Measurements from ENCODE around the gene EIF4H. TPM values are rescaled to one million over a fixed set of nuclear protein-coding genes. Genes with fewer than 3 reads are reported as not detected.

EIF4H gene
- total RNA-seq, 4 donors from 2014 or later: 175 to 250 (median 213) TPM

DNA sequence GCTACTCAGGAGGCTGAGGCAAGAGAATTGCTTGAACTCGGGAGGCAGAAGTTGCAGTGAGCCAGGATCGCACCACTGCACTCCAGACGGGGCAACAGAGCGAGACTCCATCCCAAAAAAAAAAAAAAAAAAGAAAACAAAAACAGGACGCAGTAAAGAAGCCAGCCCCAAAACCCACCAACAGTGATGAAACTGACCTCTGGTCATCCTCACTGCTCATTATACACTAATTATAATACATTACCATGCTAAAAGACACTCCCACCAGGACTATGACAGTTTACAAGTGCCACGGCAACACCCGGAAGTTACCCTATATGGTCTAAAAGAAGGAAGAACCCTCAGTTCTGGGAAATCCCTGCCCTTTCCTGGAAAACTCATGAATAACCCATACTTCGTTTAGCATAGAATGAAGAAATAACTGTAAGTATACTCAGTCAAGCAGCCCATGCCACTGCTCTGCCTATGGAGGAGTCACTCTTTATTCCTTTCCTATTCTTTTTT is 40.0 kb upstream of the EIF4H start:
- TF ChIP-seq, protein P1, sequence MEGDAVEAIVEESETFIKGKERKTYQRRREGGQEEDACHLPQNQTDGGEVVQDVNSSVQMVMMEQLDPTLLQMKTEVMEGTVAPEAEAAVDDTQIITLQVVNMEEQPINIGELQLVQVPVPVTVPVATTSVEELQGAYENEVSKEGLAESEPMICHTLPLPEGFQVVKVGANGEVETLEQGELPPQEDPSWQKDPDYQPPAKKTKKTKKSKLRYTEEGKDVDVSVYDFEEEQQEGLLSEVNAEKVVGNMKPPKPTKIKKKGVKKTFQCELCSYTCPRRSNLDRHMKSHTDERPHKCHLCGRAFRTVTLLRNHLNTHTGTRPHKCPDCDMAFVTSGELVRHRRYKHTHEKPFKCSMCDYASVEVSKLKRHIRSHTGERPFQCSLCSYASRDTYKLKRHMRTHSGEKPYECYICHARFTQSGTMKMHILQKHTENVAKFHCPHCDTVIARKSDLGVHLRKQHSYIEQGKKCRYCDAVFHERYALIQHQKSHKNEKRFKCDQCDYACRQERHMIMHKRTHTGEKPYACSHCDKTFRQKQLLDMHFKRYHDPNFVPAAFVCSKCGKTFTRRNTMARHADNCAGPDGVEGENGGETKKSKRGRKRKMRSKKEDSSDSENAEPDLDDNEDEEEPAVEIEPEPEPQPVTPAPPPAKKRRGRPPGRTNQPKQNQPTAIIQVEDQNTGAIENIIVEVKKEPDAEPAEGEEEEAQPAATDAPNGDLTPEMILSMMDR (IDR thresholded peaks at IDR 0.05): no peak
- TF ChIP-seq POLR2AphosphoS5 (IDR thresholded peaks at IDR 0.05): no peak
- no peak for TF ChIP-seq EP300 (IDR thresholded peaks at IDR 0.05; ENCODE audit: low read depth)
- TF ChIP-seq POLR2A (IDR thresholded peaks at IDR 0.05): no peak
- Histone ChIP-seq H3K36me3 (no peaks in the 10 kb centered on the region), H3K9me3 (no peaks in the 10 kb centered on the region), H3K27ac (no peak overlapping the region), H3K4me3 (no peak overlapping the region), H3K4me1 (peaks cover 0 to 10% (median 0%) of the 10 kb centered on the region in 4 donors), H3K27me3 (no peaks in the 10 kb centered on the region)
- intact Hi-C loops (cut with DNase I; ENCODE audit: low total_unique reads): no loop called here
- whole genome bisulfite sequencing, 2 donors (ENCODE audit: low coverage in 1 of 2): 59 to 66% methylated on average over 8 of the region's 8 CpGs
- in situ Hi-C loops (cut with MboI; ENCODE audit: low pct_ligation_motif_present in 1 of 4, low pct_unique_long_range_greater_than_20kb in 1 of 4, low sequenced_read_pairs in 3 of 4): no loop called here
- no peak for DNase-seq

DNA sequence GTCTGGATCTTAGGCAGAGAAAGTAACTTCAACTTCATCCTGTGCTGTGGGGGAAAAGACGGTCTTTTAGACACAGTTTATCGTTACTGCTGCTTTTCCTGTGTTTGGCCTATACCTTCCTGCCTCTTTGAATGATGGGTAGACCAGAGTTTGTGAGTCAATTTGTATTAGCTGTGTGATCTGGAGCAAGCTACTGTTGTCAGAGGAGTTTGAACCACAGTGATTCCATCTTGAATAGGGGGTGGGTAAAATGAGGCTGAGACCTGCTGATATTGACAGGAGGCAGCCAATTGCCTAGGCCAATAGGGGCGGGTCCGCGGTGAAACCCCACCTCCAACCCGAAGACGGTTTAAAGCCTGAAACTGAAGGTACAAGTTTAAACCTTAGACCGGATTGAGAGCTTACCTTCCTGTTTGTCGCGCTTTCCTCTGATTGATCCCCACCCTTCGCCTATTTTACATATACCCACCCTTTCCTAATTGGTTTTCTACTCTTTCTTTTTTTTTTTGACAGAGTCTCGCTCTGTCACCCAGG is 35.8 kb upstream of the EIF4H start:
- no peaks in the 10 kb centered on the region for H3K4me1 ChIP-seq
- 87 to 95% methylated on average over 4 to 12 of the region's 12 CpGs for WGBS, 2 donors (ENCODE audit: low coverage in 1 of 2)
- no peaks in the 10 kb centered on the region for H3K27me3 ChIP-seq
- no peak overlapping the region for H3K27ac ChIP-seq
- H3K9me3 ChIP-seq: no peaks in the 10 kb centered on the region
- intact Hi-C loops (cut with DNase I; ENCODE audit: low total_unique reads) (no loop called here), in situ Hi-C loops (cut with MboI; ENCODE audit: low pct_ligation_motif_present in 1 of 4, low pct_unique_long_range_greater_than_20kb in 1 of 4, low sequenced_read_pairs in 3 of 4) (no loop called here)
- H3K36me3 ChIP-seq: no peaks in the 10 kb centered on the region
- TF ChIP-seq POLR2A (IDR thresholded peaks at IDR 0.05): no peak
- no peak for TF ChIP-seq EP300 (IDR thresholded peaks at IDR 0.05; ENCODE audit: low read depth)
- TF ChIP-seq, protein P1 (IDR thresholded peaks at IDR 0.05): no peak
- no peak for TF ChIP-seq POLR2AphosphoS5 (IDR thresholded peaks at IDR 0.05)
- H3K4me3 ChIP-seq: no peak overlapping the region
- no peak for DNase-seq

GRCh38 chr7:74138945-74139843 is 35.0 kb upstream of the EIF4H start:
- in situ Hi-C loops (cut with MboI; ENCODE audit: low pct_ligation_motif_present in 1 of 4, low pct_unique_long_range_greater_than_20kb in 1 of 4, low sequenced_read_pairs in 3 of 4) (no loop called here), intact Hi-C loops (cut with DNase I; ENCODE audit: low total_unique reads) (no loop called here)
- DNase-seq: no peak
- H3K36me3 ChIP-seq: no peaks in the 10 kb centered on the region
- no peak for TF ChIP-seq POLR2A (IDR thresholded peaks at IDR 0.05)
- TF ChIP-seq, protein P1 (IDR thresholded peaks at IDR 0.05): no peak
- TF ChIP-seq EP300 (IDR thresholded peaks at IDR 0.05; ENCODE audit: low read depth): no peak
- no peak for TF ChIP-seq POLR2AphosphoS5 (IDR thresholded peaks at IDR 0.05)
- 87 to 91% methylated on average over 7 to 16 of the region's 16 CpGs for WGBS, 2 donors (ENCODE audit: low coverage in 1 of 2)
- no peaks in the 10 kb centered on the region for H3K9me3 ChIP-seq
- no peaks in the 10 kb centered on the region for H3K4me1 ChIP-seq
- no peak overlapping the region for H3K27ac ChIP-seq
- H3K4me3 ChIP-seq: no peak overlapping the region
- no peaks in the 10 kb centered on the region for H3K27me3 ChIP-seq

- Histone ChIP-seq H3K4me1 (no peaks in the 10 kb centered on the region), H3K27ac (no peak overlapping the region), H3K4me3 (no peak overlapping the region), H3K9me3 (no peaks in the 10 kb centered on the region), H3K36me3 (no peaks in the 10 kb centered on the region), H3K27me3 (no peaks in the 10 kb centered on the region)
- TF ChIP-seq, protein P1 (IDR thresholded peaks at IDR 0.05): no peak
- no peak for TF ChIP-seq POLR2AphosphoS5 (IDR thresholded peaks at IDR 0.05)
- no peak for TF ChIP-seq EP300 (IDR thresholded peaks at IDR 0.05; ENCODE audit: low read depth)
- no peak for TF ChIP-seq POLR2A (IDR thresholded peaks at IDR 0.05)
- no peak for DNase-seq
- intact Hi-C loops (cut with DNase I; ENCODE audit: low total_unique reads): no loop called here
- in situ Hi-C loops (cut with MboI; ENCODE audit: low pct_ligation_motif_present in 1 of 4, low pct_unique_long_range_greater_than_20kb in 1 of 4, low sequenced_read_pairs in 3 of 4): no loop called here
- 33 to 54% methylated on average over 1 of the region's 1 CpG for WGBS, 2 donors (ENCODE audit: low coverage in 1 of 2)
These were observed 32.5 kb upstream of the EIF4H start for GRCh38 chr7:74141705-74142104.

Measured in transverse colon (tissue), 4 donors.